Smooth muscle cell (in vitro differentiated cells): ENCODE data around the gene PPP3CB. TPM values are rescaled to one million over a fixed set of nuclear protein-coding genes. Genes with fewer than 3 reads are reported as not detected.

Experiments used
- DNase-seq: peaks from one replicate; lab custom pipeline; 2025; ENCODE audit not compliant: unreplicated experiment; lab: John Stamatoyannopoulos, UW
- H2AFZ ChIP-seq: fragments of 200-600 bp; sonication (generic); 2 replicates; pipeline ENCODE4 v1.6.0; 2016; ENCODE audit warnings: antibody characterized with exemption, low read depth, mild to moderate bottlenecking
- H3F3A ChIP-seq: fragments of 200-600 bp; sonication (generic); 2 replicates; pipeline ENCODE4 v1.6.0; 2017; ENCODE audit warnings: antibody characterized with exemption, low read depth
- H3K27ac ChIP-seq: fragments of 200-600 bp; sonication (generic); 2 replicates; pipeline ENCODE4 v1.5.1; 2016; ENCODE audit warnings: low read depth, mild to moderate bottlenecking
- H3K27me3 ChIP-seq: fragments of 200-600 bp; sonication (generic); 2 replicates; pipeline ENCODE4 v1.6.1; 2016; ENCODE audit warnings: low read depth, mild to moderate bottlenecking
- H3K36me3 ChIP-seq: fragments of 200-600 bp; sonication (generic); 2 replicates; pipeline ENCODE4 v1.5.1; 2016; ENCODE audit warnings: low read depth
- H3K4me1 ChIP-seq: fragments of 200-600 bp; sonication (generic); 2 replicates; pipeline ENCODE4 v1.5.1; 2016; ENCODE audit warnings: low read depth
- H3K4me2 ChIP-seq: fragments of 200-600 bp; sonication (generic); 2 replicates; pipeline ENCODE4 v1.6.0; 2016; ENCODE audit warnings: mild to moderate bottlenecking
- H3K4me3 ChIP-seq: fragments of 200-600 bp; sonication (generic); 2 replicates; pipeline ENCODE4 v1.5.1; 2016; ENCODE audit warnings: mild to moderate bottlenecking
- H3K79me2 ChIP-seq: fragments of 200-600 bp; sonication (generic); 2 replicates; pipeline ENCODE4 v1.6.0; 2016; ENCODE audit warnings: low read depth, mild to moderate bottlenecking
- H3K9ac ChIP-seq: fragments of 200-600 bp; sonication (generic); 2 replicates; pipeline ENCODE4 v1.6.0; 2016; ENCODE audit warnings: low read depth
- H3K9me3 ChIP-seq: fragments of 200-600 bp; sonication (generic); replicated peaks from 2 replicates; pipeline ENCODE4 v1.5.1; 2016; ENCODE audit warnings: low read depth
- H4K20me1 ChIP-seq: fragments of 200-600 bp; sonication (generic); 2 replicates; pipeline ENCODE4 v1.6.0; 2016; ENCODE audit warnings: low read depth
- WGBS: methylation state at CpG from one replicate; pipeline ENCODE4 v1.1.7; 2016; ENCODE audit warnings: low lambda C conversion rate; 5-methylcytosine and 5-hydroxymethylcytosine counted together
- polyA plus RNA-seq: library from polyadenylated mRNA; unstranded; fragments of >200 nt; fragmentation: Nextera tagmentation; extraction: Ambion mirVana; gene quantifications from 2 replicates; pipeline ENCODE4 v1.2.1, GENCODE V29; 2016
- total RNA-seq: library from RNA; depleted of rRNA; stranded (reverse); fragments of >200 nt; gene quantifications from 2 replicates; pipeline ENCODE4 v1.2.3, GENCODE V29; 2014
- TF ChIP-seq, protein P1 (sequence below): fragments of 200-600 bp; sonication (generic); IDR thresholded peaks from 2 replicates; pipeline ENCODE4 v1.5.1; 2017; ENCODE audit warnings: borderline replicate concordance, mild to moderate bottlenecking, antibody characterized with exemption; ENCODE audit not compliant: insufficient read depth, poor library complexity, severe bottlenecking

PPP3CB gene
- total and polyA plus RNA-seq, 2 experiments from 2014 or later, result 14.9 to 61.9 TPM

DNA sequence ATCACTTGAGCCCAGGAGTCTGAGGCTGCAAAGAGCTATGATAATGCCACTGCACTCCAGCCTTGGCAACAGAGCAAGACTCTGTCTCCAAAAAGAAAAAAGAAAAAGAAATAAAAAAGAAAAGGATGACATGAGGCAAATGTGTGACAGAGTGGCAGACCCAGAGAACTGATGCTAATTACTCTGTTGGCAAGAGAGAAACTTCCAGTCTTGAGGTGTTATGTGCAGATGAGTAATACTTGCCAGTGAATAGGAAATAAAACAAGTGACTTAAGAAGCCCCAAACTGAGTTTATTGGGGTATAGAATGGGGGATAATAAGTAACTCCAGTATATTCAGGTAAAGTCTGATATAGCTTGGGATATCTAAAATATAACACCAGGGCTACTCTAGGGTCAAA lies 72.5 kb downstream of the PPP3CB start:
- DNase-seq, result no peak
- H3K9ac ChIP-seq, result no peak overlapping the region
- no peaks in the 10 kb centered on the region for H3K79me2 ChIP-seq
- H3K27me3 ChIP-seq, result no peaks in the 10 kb centered on the region
- TF ChIP-seq, protein P1, sequence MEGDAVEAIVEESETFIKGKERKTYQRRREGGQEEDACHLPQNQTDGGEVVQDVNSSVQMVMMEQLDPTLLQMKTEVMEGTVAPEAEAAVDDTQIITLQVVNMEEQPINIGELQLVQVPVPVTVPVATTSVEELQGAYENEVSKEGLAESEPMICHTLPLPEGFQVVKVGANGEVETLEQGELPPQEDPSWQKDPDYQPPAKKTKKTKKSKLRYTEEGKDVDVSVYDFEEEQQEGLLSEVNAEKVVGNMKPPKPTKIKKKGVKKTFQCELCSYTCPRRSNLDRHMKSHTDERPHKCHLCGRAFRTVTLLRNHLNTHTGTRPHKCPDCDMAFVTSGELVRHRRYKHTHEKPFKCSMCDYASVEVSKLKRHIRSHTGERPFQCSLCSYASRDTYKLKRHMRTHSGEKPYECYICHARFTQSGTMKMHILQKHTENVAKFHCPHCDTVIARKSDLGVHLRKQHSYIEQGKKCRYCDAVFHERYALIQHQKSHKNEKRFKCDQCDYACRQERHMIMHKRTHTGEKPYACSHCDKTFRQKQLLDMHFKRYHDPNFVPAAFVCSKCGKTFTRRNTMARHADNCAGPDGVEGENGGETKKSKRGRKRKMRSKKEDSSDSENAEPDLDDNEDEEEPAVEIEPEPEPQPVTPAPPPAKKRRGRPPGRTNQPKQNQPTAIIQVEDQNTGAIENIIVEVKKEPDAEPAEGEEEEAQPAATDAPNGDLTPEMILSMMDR, result no peak
- no peak overlapping the region for H3K4me3 ChIP-seq
- no peaks in the 10 kb centered on the region for H3K4me1 ChIP-seq
- H3K4me2 ChIP-seq, result no peak overlapping the region
- peaks cover 9% of the 10 kb centered on the region for H3K36me3 ChIP-seq
- no peak overlapping the region for H2AFZ ChIP-seq
- H3F3A ChIP-seq, result no peaks in the 10 kb centered on the region
- no peak overlapping the region for H3K27ac ChIP-seq
- no peaks in the 10 kb centered on the region for H4K20me1 ChIP-seq
- no peaks in the 10 kb centered on the region for H3K9me3 ChIP-seq

DNA sequence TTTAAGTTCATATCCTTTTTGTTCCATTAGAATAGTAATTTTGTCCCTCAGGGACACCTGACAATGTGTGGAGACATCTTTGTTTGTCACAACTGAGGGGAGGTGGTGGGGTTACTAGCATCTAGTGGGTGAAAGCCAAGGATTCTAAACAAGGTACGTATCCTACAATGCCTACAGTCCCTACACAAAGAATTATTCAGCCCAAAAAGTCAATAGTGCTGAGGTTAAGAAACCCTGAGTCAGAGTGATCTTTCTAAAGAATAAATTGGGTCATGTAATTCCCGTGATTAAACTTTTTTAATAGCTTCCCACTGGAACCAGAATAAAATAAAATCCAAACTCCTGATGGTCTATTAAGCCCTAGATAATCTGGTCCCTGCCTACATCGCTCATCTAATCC lies 79.3 kb downstream of the PPP3CB start:
- H3K9me3 ChIP-seq, result no peaks in the 10 kb centered on the region
- H3K27me3 ChIP-seq, result no peaks in the 10 kb centered on the region
- WGBS, result 96% methylated on average over 3 of the region's 3 CpGs
- no peak overlapping the region for H3K4me2 ChIP-seq
- H4K20me1 ChIP-seq, result no peaks in the 10 kb centered on the region
- no peak overlapping the region for H3K27ac ChIP-seq
- peaks cover 11% of the 10 kb centered on the region for H3F3A ChIP-seq
- peaks cover 13% of the 10 kb centered on the region for H3K79me2 ChIP-seq
- H3K4me1 ChIP-seq, result peaks cover 8% of the 10 kb centered on the region
- no peaks in the 10 kb centered on the region for H3K36me3 ChIP-seq
- no peak overlapping the region for H3K9ac ChIP-seq
- H3K4me3 ChIP-seq, result no peak overlapping the region
- H2AFZ ChIP-seq, result no peak overlapping the region
- DNase-seq, result no peak
- TF ChIP-seq, protein P1, result no peak

DNA sequence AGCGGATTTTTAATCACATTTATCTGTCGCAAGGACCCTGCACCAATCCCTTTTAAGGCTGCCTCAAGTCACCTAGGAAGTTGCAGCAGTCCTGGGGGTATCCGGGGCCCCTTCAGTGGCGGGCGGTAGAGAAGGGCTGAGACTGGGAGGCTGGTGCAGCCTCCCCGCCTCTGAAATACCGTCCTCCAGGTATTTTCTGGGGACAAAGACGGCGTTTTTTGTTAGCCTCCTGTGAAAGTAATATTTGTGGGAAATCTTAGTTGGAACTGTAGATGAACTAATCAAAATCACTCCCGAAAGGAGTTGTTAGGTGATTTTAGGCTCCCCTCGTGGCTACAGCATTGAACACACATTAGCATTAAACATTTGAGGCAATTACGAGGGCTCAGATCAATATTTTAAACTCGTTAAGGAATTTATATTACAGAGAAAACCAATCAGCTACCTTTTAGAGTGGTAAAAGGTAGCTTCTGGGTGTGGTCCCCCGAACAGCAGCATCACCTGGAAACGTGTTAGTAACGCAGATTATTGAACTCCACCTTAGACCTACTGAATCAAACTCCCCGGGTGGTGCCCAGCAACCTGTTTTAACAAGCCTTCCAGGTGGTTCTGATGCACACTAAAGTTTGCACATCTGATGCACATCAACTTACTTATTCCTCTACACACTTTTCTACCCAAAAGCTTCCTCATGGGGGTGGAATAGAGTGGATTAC lies 81.4 kb downstream of the PPP3CB start:
- no peaks in the 10 kb centered on the region for H3K9me3 ChIP-seq

More for the DNA sequence above, 81.4 kb downstream of the PPP3CB start:
- Histone ChIP-seq H3F3A (peaks cover 11% of the 10 kb centered on the region), H3K36me3 (no peaks in the 10 kb centered on the region), H4K20me1 (peaks cover 22% of the 10 kb centered on the region), H3K4me1 (peaks cover 8% of the 10 kb centered on the region), H3K79me2 (peaks cover 35% of the 10 kb centered on the region), H3K4me3 (peak overlapping the region; percentile 97), H3K4me2 (peak overlapping the region; percentile 87), H3K27ac (peak overlapping the region; percentile 90), H3K9ac (peak overlapping the region; percentile 94), H3K27me3 (no peaks in the 10 kb centered on the region), H2AFZ (peak overlapping the region; percentile 14)
- 12% methylated on average over 17 of the region's 17 CpGs for WGBS
- DNase-seq, result no peak
- TF ChIP-seq, protein P1, result no peak
